K562 (cell line): Measurements from ENCODE around the gene ZNF597. TPM values are rescaled to one million over a fixed set of nuclear protein-coding genes. Genes with fewer than 3 reads are reported as not detected.
A peak's percentile ranks its signal among the peaks of the same experiment; 100 is the strongest.

Experiments
- ARID1B ChIP-seq: fragments of 450-650 bp; IDR thresholded peaks from 2 replicates; pipeline ENCODE4 v1.6.1; 2016; ENCODE audit warnings: antibody characterized with exemption, mild to moderate bottlenecking, inconsistent platforms
- CBX3 ChIP-seq, 2 experiments: IDR thresholded peaks; 1 replicate in 1 of 2; 2 replicates in 1 of 2; pipeline ENCODE4 v1.6.1; 2012; ENCODE audit warnings: inconsistent platforms in 2 of 2, low read length in 2 of 2, borderline replicate concordance in 1 of 2, control low read depth in 1 of 2
- COPS2 ChIP-seq: fragments of 450-650 bp; conservative IDR thresholded peaks from 2 replicates; pipeline ENCODE4 v1.6.1; 2016; ENCODE audit warnings: mild to moderate bottlenecking, moderate library complexity
- HOXB6 ChIP-seq: fragments of 250-450 bp; sonication (Bioruptor Pico); IDR thresholded peaks from 2 replicates; pipeline ENCODE4 v1.5.1; 2022; ENCODE audit warnings: mild to moderate bottlenecking, borderline replicate concordance
- NELFE ChIP-seq: IDR thresholded peaks from 2 replicates; pipeline ENCODE4 v1.6.1; 2011; ENCODE audit warnings: mild to moderate bottlenecking; ENCODE audit not compliant: insufficient read depth, insufficient read length
- POLR2G ChIP-seq: fragments of 200-400 bp; formaldehyde crosslinking; IDR thresholded peaks from 2 replicates; pipeline ENCODE4 v1.6.1; 2017; ENCODE audit warnings: low read depth, mild to moderate bottlenecking, antibody characterized with exemption, low read length, moderate library complexity
- SNIP1 ChIP-seq: fragments of 450-650 bp; IDR thresholded peaks from 2 replicates; pipeline ENCODE4 v1.7.1; 2017; ENCODE audit warnings: low read depth, mild to moderate bottlenecking
- SREBF2 ChIP-seq: sonication (generic); formaldehyde crosslinking; IDR thresholded peaks from 2 replicates; pipeline ENCODE4 v1.4.0; 2020; ENCODE audit warnings: mild to moderate bottlenecking, missing genetic modification reagents
- TAL1 ChIP-seq: fragments of 450-650 bp; IDR thresholded peaks from 2 replicates; pipeline ENCODE4 v1.6.1; 2016; ENCODE audit warnings: mild to moderate bottlenecking
- TCF3 ChIP-seq: sonication (generic); formaldehyde crosslinking; IDR thresholded peaks from 2 replicates; pipeline ENCODE4 v1.4.0; 2020; ENCODE audit warnings: mild to moderate bottlenecking, missing genetic modification reagents
- TCFL5 ChIP-seq: fragments of 250-450 bp; sonication (Bioruptor Pico); conservative IDR thresholded peaks from 2 replicates; pipeline ENCODE4 v1.6.1; 2021; ENCODE audit warnings: mild to moderate bottlenecking, moderate library complexity, matching md5 sums
- ZBTB8A ChIP-seq: fragments of 450-650 bp; IDR thresholded peaks from 2 replicates; pipeline ENCODE4 v1.6.1; 2018; ENCODE audit warnings: mild to moderate bottlenecking, moderate library complexity; ENCODE audit not compliant: partially characterized antibody
- ZNF408 ChIP-seq: fragments of 250-450 bp; sonication (Bioruptor Pico); IDR thresholded peaks from 2 replicates; pipeline ENCODE4 v1.4.0; 2020; ENCODE audit warnings: low read depth, mild to moderate bottlenecking, moderate library complexity
- polyA plus RNA-seq, 8 experiments: library from polyadenylated mRNA; depleted of rRNA in 4 of 8; stranded (reverse) in 5 of 8; unstranded in 3 of 8; fragments of >200 nt; fragmentation: Nextera tagmentation in 2 of 8; fragmentation: Illumina TruSeq in 1 of 8; extraction: Ambion mirVana in 2 of 8; extraction: Trizol in 1 of 8; gene quantifications; 2 replicates each; pipeline versions ENCODE4 v1.2.1 to v1.2.3, GENCODE V29; 2011 to 2014; ENCODE audit warnings: inconsistent platforms in 1 of 8, missing spikeins in 1 of 8
- total RNA-seq, 7 experiments: library from RNA; depleted of rRNA in 6 of 7; stranded (reverse); fragments of >200 nt in 6 of 7; fragmentation: Illumina TruSeq in 2 of 7; extraction: Trizol in 2 of 7; gene quantifications; 2 replicates each; pipeline versions ENCODE4 v1.2.1 to v1.2.3, GENCODE V29; 2011 to 2021; ENCODE audit warnings: low replicate concordance in 1 of 7
- TF ChIP-seq, protein P1 (sequence below): fragments of 250-450 bp; sonication (Bioruptor Pico); IDR thresholded peaks from 2 replicates; pipeline ENCODE4 v1.5.0; 2021; ENCODE audit warnings: mild to moderate bottlenecking, moderate library complexity
- TF ChIP-seq, protein P2 (sequence below): fragments of 250-450 bp; sonication (Bioruptor Pico); IDR thresholded peaks from 2 replicates; pipeline ENCODE4 v1.4.0; 2020
- TF ChIP-seq, protein P3 (sequence below): fragments of 250-450 bp; sonication (Bioruptor Pico); IDR thresholded peaks from 2 replicates; pipeline ENCODE4 v1.5.0; 2021; ENCODE audit warnings: mild to moderate bottlenecking, borderline replicate concordance

Gene ZNF597
- total and polyA plus RNA-seq, 9 of the 15 experiments (the other 6 are each of a cell fraction or from before 2014, with no cell fraction given) = 0.14 to 0.68 (median 0.42) TPM

DNA sequence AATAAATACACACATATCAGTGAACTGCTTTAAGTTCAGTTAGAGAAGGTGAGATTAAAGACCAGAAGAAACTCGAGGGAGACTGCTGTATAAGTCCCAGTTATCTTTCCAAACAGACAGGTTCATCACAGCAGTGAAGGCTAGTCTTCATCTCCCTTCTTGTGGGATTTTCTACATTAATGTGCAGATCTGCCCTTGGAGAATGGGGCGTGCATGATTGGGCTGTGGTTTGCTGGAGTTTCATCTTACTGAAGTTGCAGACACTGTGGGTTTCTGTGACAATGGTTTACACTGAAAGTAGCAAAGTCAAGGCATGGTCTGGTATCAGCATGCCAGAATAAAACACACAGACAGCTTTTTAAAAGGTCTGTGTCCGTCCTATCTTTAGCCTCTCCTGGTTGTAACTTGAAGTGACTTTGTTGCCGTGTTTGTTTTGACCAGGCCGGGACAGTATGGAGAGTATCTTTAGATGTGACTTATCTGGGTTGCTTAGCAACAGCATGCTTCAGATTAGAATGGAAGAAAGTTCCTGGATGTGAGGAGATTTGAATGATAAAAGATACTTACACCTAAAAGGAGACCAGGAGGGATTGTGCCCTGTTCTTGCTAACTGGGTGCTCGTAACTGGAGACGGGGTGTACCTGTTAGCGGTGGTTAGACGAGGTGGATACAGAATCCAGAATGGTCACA lies 16.2 kb upstream of the ZNF597 start (continued):
- TF ChIP-seq ARID1B = peak; percentile 60
- TF ChIP-seq NELFE = no peak
- no peak for TF ChIP-seq ZBTB8A
- no peak for TF ChIP-seq ZNF408
- peak; percentile 41; the same call in 1 of the 2 replicates for TF ChIP-seq TAL1
- TF ChIP-seq SNIP1 = no peak
- TF ChIP-seq HOXB6 (CRISPR knock-in tag) = no peak
- TF ChIP-seq, protein P1, sequence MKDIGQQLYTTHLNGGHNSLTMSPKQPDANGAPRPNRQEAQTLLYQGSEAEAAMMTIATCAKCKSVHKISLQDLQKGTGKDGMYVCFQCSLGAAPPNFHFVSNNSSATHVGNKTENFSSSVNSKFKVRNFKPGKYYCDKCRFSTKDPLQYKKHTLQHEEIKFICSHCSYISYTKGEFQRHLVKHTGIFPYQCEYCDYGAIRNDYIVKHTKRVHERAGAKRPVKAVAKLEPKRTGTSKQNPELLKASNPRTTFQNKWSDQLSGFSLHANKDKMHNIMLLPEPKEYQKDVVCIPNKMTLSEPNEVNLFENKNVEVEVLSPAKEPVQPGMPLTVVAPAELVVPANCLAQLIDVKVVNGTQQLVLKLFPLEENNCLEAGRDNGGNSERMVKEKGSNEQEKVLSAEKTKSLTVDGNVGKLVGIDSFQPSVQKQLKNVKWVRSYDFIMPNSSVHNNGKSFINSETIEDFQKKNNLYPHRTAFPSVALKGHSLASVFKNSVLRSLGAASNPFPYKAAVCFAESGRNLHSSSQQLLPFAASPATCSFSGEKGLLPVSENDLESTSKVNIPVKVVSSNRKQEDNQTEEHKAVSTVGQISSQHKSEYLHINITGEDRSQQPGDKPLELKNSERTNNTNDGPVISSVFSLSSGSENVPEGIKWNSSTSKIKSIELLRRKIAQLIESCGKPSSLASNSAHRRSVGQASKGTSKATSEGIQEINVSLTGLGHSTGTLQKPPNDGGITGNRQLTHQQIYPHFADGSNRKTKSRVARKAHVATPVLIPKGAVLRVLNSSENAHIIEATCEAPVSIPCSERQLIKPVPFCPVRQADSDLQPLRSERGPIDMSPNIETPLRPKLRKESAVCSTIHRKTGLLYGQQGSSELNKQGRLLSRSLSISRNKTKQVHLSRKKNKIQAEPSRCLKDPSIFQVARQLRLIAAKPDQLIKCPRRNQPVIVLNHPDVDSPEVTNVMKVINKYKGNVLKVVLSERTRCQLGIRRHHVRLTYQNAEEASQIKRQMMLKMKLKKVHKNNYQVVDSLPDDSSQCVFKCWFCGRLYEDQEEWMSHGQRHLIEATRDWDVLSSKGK (CRISPR knock-in tag) = no peak
- TF ChIP-seq, protein P2, sequence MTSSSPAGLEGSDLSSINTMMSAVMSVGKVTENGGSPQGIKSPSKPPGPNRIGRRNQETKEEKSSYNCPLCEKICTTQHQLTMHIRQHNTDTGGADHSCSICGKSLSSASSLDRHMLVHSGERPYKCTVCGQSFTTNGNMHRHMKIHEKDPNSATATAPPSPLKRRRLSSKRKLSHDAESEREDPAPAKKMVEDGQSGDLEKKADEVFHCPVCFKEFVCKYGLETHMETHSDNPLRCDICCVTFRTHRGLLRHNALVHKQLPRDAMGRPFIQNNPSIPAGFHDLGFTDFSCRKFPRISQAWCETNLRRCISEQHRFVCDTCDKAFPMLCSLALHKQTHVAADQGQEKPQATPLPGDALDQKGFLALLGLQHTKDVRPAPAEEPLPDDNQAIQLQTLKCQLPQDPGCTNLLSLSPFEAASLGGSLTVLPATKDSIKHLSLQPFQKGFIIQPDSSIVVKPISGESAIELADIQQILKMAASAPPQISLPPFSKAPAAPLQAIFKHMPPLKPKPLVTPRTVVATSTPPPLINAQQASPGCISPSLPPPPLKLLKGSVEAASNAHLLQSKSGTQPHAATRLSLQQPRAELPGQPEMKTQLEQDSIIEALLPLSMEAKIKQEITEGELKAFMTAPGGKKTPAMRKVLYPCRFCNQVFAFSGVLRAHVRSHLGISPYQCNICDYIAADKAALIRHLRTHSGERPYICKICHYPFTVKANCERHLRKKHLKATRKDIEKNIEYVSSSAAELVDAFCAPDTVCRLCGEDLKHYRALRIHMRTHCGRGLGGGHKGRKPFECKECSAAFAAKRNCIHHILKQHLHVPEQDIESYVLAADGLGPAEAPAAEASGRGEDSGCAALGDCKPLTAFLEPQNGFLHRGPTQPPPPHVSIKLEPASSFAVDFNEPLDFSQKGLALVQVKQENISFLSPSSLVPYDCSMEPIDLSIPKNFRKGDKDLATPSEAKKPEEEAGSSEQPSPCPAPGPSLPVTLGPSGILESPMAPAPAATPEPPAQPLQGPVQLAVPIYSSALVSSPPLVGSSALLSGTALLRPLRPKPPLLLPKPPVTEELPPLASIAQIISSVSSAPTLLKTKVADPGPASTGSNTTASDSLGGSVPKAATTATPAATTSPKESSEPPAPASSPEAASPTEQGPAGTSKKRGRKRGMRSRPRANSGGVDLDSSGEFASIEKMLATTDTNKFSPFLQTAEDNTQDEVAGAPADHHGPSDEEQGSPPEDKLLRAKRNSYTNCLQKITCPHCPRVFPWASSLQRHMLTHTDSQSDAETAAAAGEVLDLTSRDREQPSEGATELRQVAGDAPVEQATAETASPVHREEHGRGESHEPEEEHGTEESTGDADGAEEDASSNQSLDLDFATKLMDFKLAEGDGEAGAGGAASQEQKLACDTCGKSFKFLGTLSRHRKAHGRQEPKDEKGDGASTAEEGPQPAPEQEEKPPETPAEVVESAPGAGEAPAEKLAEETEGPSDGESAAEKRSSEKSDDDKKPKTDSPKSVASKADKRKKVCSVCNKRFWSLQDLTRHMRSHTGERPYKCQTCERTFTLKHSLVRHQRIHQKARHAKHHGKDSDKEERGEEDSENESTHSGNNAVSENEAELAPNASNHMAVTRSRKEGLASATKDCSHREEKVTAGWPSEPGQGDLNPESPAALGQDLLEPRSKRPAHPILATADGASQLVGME (CRISPR knock-in tag) = peak; percentile 64; the same call in 1 of the 2 replicates
- TF ChIP-seq POLR2G = no peak
- TF ChIP-seq, protein P3, sequence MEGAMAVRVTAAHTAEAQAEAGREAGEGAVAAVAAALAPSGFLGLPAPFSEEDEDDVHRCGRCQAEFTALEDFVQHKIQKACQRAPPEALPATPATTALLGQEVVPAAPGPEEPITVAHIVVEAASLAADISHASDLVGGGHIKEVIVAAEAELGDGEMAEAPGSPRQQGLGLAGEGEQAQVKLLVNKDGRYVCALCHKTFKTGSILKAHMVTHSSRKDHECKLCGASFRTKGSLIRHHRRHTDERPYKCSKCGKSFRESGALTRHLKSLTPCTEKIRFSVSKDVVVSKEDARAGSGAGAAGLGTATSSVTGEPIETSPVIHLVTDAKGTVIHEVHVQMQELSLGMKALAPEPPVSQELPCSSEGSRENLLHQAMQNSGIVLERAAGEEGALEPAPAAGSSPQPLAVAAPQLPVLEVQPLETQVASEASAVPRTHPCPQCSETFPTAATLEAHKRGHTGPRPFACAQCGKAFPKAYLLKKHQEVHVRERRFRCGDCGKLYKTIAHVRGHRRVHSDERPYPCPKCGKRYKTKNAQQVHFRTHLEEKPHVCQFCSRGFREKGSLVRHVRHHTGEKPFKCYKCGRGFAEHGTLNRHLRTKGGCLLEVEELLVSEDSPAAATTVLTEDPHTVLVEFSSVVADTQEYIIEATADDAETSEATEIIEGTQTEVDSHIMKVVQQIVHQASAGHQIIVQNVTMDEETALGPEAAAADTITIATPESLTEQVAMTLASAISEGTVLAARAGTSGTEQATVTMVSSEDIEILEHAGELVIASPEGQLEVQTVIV = no peak
- TF ChIP-seq TCF3 (CRISPR knock-in tag) = peak; percentile 62
- TF ChIP-seq CBX3 (IDR thresholded peaks at IDR 0.05; ENCODE audit: borderline replicate concordance in 1 of 2, low read length in 2 of 2) = no peak
- no peak for TF ChIP-seq TCFL5
- TF ChIP-seq COPS2 = no peak
- no peak for TF ChIP-seq SREBF2
